SK-N-SH treated with all-trans-retinoic acid at 6 μM for 48 hours (cell line): ENCODE measurements around the gene KCNA10.

Experiments used
- GLIS3 ChIP-seq: fragments of 250-450 bp; sonication (Bioruptor Pico); IDR thresholded peaks from 2 replicates; pipeline ENCODE4 v1.5.0; 2020; ENCODE audit warnings: mild to moderate bottlenecking, moderate library complexity
- RARB ChIP-seq: fragments of 250-450 bp; sonication (Bioruptor Pico); IDR thresholded peaks from 2 replicates; pipeline ENCODE4 v1.8.0; 2021; ENCODE audit warnings: mild to moderate bottlenecking, moderate library complexity
- SNAI2 ChIP-seq: fragments of 250-450 bp; sonication (Bioruptor Pico); IDR thresholded peaks from 2 replicates; pipeline ENCODE4 v1.5.0; 2020; ENCODE audit warnings: mild to moderate bottlenecking, moderate library complexity
- ZFP3 ChIP-seq: fragments of 250-450 bp; sonication (Bioruptor Pico); IDR thresholded peaks from 2 replicates; pipeline ENCODE4 v1.5.0; 2020; ENCODE audit warnings: mild to moderate bottlenecking, moderate library complexity
- ZNF8 ChIP-seq: fragments of 450-650 bp; formaldehyde crosslinking; IDR thresholded peaks from 2 replicates; pipeline ENCODE4 v1.5.0; 2020; ENCODE audit warnings: mild to moderate bottlenecking, moderate library complexity
- TF ChIP-seq, protein P1 (sequence below): fragments of 250-450 bp; sonication (Bioruptor Pico); IDR thresholded peaks from 2 replicates; pipeline ENCODE4 v1.8.0; 2020; ENCODE audit warnings: mild to moderate bottlenecking, moderate library complexity, borderline replicate concordance
- TF ChIP-seq, protein P2 (sequence below): fragments of 250-450 bp; sonication (Bioruptor Pico); IDR thresholded peaks from 2 replicates; pipeline ENCODE4 v1.8.0; 2021; ENCODE audit warnings: low read depth, mild to moderate bottlenecking, moderate library complexity, borderline replicate concordance

DNA sequence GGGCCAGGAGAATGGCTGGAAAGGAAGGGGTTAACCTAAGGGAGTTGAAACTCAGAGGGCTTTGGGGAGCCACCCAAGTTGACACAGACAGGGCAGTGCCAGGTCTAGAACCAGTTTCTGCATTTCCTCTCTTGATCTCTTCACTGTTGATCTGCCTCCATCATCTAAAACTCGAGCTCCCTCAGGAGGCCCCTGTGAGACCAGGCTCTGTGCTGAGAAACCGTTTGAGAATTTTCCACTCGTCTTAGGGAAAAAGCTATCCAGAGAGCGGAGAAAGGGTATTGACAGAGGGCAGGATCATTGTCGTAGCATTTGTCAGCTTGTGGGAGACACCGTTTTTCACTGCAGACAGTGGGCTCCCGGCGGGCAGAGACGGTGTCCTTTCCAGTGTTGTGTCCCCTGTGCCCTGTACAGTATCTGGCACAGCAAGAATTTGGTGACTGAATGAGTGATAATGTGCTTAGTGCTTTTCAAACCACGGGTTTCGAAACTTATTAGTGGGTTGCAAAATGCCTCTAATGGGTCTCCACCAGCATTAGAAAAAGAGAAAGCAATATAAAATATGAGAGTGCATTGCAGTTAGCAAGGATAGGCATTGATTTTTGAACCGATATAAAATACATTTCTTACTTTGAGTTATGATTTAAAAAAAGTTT lies 36.9 kb downstream of the KCNA10 start:
- TF ChIP-seq SNAI2 (CRISPR knock-in tag) = no peak
- no peak for TF ChIP-seq GLIS3
- TF ChIP-seq ZNF8 (CRISPR knock-in tag) = no peak
- no peak for TF ChIP-seq ZFP3 (CRISPR knock-in tag)
- TF ChIP-seq, protein P1, sequence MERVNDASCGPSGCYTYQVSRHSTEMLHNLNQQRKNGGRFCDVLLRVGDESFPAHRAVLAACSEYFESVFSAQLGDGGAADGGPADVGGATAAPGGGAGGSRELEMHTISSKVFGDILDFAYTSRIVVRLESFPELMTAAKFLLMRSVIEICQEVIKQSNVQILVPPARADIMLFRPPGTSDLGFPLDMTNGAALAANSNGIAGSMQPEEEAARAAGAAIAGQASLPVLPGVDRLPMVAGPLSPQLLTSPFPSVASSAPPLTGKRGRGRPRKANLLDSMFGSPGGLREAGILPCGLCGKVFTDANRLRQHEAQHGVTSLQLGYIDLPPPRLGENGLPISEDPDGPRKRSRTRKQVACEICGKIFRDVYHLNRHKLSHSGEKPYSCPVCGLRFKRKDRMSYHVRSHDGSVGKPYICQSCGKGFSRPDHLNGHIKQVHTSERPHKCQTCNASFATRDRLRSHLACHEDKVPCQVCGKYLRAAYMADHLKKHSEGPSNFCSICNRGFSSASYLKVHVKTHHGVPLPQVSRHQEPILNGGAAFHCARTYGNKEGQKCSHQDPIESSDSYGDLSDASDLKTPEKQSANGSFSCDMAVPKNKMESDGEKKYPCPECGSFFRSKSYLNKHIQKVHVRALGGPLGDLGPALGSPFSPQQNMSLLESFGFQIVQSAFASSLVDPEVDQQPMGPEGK (CRISPR knock-in tag) = no peak
- TF ChIP-seq, protein P2, sequence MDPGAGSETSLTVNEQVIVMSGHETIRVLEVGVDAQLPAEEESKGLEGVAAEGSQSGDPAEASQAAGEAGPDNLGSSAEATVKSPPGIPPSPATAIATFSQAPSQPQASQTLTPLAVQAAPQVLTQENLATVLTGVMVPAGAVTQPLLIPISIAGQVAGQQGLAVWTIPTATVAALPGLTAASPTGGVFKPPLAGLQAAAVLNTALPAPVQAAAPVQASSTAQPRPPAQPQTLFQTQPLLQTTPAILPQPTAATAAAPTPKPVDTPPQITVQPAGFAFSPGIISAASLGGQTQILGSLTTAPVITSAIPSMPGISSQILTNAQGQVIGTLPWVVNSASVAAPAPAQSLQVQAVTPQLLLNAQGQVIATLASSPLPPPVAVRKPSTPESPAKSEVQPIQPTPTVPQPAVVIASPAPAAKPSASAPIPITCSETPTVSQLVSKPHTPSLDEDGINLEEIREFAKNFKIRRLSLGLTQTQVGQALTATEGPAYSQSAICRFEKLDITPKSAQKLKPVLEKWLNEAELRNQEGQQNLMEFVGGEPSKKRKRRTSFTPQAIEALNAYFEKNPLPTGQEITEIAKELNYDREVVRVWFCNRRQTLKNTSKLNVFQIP (CRISPR knock-in tag) = no peak
- TF ChIP-seq RARB (CRISPR knock-in tag) = no peak
